Measurements from ENCODE around the gene ORC4. TPM values are rescaled to one million over a fixed set of nuclear protein-coding genes. Genes with fewer than 3 reads are reported as not detected.

The ORC4 gene
- polyA plus RNA-seq, 1 donor from 2014 or later = 261 TPM

DNA sequence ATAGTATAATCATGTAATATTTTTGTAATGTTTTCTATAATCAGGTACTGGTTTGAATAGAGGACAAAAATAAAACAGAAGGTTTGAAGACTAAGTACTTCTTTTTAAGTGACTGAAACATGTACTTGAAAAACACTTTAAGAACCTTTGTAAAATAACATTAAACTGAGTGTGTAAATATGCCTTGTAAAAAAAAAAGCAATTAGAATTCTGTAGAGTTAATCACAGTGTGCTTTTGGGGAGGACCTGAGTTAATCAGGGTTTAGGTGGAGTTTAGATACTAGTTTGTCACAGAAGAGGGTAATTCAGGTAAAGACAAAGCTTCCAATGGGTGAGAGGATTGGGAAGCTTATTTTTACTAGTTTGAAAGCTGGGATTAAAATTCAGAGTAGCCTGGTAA lies 10.6 kb upstream of the ORC4 start:
- Histone ChIP-seq H3K9ac (ENCODE audit: low read length) (no peak overlapping the region), H3K4me2 (ENCODE audit: low read length) (no peak overlapping the region), H3K9me2 (ENCODE audit: insufficient read depth, low read length) (no peaks in the 10 kb centered on the region), H3K27ac (ENCODE audit: low read length) (no peak overlapping the region), H3K27me3 (ENCODE audit: insufficient read depth, low read depth, low read length) (no peaks in the 10 kb centered on the region), H3K9me3 (ENCODE audit: low read length) (no peaks in the 10 kb centered on the region), H3F3A (ENCODE audit: insufficient read depth, low read length, poor library complexity, severe bottlenecking) (no peaks in the 10 kb centered on the region), H2AFZ (ENCODE audit: low read depth, low read length) (no peak overlapping the region), H3K79me2 (replicated peaks; ENCODE audit: insufficient read depth, low read length) (peaks cover 55% of the 10 kb centered on the region), H3K4me3 (ENCODE audit: low read length) (no peak overlapping the region), H3K36me3 (ENCODE audit: insufficient read depth, low read length) (no peaks in the 10 kb centered on the region), H4K20me1 (ENCODE audit: insufficient read depth) (no peaks in the 10 kb centered on the region)
- TF ChIP-seq, protein P1, sequence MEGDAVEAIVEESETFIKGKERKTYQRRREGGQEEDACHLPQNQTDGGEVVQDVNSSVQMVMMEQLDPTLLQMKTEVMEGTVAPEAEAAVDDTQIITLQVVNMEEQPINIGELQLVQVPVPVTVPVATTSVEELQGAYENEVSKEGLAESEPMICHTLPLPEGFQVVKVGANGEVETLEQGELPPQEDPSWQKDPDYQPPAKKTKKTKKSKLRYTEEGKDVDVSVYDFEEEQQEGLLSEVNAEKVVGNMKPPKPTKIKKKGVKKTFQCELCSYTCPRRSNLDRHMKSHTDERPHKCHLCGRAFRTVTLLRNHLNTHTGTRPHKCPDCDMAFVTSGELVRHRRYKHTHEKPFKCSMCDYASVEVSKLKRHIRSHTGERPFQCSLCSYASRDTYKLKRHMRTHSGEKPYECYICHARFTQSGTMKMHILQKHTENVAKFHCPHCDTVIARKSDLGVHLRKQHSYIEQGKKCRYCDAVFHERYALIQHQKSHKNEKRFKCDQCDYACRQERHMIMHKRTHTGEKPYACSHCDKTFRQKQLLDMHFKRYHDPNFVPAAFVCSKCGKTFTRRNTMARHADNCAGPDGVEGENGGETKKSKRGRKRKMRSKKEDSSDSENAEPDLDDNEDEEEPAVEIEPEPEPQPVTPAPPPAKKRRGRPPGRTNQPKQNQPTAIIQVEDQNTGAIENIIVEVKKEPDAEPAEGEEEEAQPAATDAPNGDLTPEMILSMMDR (IDR thresholded peaks at IDR 0.05; ENCODE audit: poor library complexity, severe bottlenecking) = no peak
- TF ChIP-seq EZH2 (IDR thresholded peaks at IDR 0.05; ENCODE audit: borderline replicate concordance, insufficient read depth, low read length, poor library complexity, severe bottlenecking) = no peak
- TF ChIP-seq, protein P2, sequence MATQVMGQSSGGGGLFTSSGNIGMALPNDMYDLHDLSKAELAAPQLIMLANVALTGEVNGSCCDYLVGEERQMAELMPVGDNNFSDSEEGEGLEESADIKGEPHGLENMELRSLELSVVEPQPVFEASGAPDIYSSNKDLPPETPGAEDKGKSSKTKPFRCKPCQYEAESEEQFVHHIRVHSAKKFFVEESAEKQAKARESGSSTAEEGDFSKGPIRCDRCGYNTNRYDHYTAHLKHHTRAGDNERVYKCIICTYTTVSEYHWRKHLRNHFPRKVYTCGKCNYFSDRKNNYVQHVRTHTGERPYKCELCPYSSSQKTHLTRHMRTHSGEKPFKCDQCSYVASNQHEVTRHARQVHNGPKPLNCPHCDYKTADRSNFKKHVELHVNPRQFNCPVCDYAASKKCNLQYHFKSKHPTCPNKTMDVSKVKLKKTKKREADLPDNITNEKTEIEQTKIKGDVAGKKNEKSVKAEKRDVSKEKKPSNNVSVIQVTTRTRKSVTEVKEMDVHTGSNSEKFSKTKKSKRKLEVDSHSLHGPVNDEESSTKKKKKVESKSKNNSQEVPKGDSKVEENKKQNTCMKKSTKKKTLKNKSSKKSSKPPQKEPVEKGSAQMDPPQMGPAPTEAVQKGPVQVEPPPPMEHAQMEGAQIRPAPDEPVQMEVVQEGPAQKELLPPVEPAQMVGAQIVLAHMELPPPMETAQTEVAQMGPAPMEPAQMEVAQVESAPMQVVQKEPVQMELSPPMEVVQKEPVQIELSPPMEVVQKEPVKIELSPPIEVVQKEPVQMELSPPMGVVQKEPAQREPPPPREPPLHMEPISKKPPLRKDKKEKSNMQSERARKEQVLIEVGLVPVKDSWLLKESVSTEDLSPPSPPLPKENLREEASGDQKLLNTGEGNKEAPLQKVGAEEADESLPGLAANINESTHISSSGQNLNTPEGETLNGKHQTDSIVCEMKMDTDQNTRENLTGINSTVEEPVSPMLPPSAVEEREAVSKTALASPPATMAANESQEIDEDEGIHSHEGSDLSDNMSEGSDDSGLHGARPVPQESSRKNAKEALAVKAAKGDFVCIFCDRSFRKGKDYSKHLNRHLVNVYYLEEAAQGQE (IDR thresholded peaks at IDR 0.05; ENCODE audit: borderline replicate concordance) = no peak
- no peak for TF ChIP-seq EP300 (conservative IDR thresholded peaks at IDR 0.05; ENCODE audit: poor library complexity, severe bottlenecking)
- TF ChIP-seq MXI1 (conservative IDR thresholded peaks at IDR 0.05; ENCODE audit: poor library complexity, severe bottlenecking) = no peak
- TF ChIP-seq SMC3 (conservative IDR thresholded peaks at IDR 0.05; ENCODE audit: poor library complexity) = no peak
- TF ChIP-seq POLR2AphosphoS5 (IDR thresholded peaks at IDR 0.05) = no peak
- TF ChIP-seq RAD21 (conservative IDR thresholded peaks at IDR 0.05) = no peak
- TF ChIP-seq TAF1 (IDR thresholded peaks at IDR 0.05; ENCODE audit: low read depth) = no peak

DNA sequence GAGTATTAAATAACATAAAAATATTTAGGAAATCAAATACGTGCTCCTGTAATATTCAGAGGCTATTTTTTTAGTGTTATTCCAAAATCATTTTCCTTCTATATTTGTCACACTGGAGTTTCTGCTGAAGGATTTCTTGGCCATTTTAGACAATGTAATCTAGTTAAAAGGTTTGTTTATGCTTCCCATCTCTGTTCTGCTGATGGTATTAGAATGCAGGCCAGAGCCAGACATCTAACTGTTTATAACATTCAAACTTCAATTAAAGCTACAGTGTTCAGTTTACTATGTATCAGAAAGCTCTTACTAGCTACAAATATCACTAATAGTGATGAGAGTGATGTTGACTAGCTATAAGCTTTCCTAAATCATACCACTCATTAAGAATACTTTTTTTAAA lies 8.2 kb upstream of the ORC4 start:
- H3F3A ChIP-seq (ENCODE audit: insufficient read depth, low read length, poor library complexity, severe bottlenecking) = no peaks in the 10 kb centered on the region
- H3K9ac ChIP-seq (ENCODE audit: low read length) = no peak overlapping the region
- no peak overlapping the region for H3K27ac ChIP-seq (ENCODE audit: low read length)
- no peaks in the 10 kb centered on the region for H3K27me3 ChIP-seq (ENCODE audit: insufficient read depth, low read depth, low read length)
- no peak overlapping the region for H3K4me2 ChIP-seq (ENCODE audit: low read length)
- H3K79me2 ChIP-seq (replicated peaks; ENCODE audit: insufficient read depth, low read length) = peaks cover 59% of the 10 kb centered on the region
- H2AFZ ChIP-seq (ENCODE audit: low read depth, low read length) = no peak overlapping the region
- H3K9me3 ChIP-seq (ENCODE audit: low read length) = no peaks in the 10 kb centered on the region
- H3K36me3 ChIP-seq (ENCODE audit: insufficient read depth, low read length) = no peaks in the 10 kb centered on the region
- H4K20me1 ChIP-seq (ENCODE audit: insufficient read depth) = no peaks in the 10 kb centered on the region
- TF ChIP-seq EP300 (conservative IDR thresholded peaks at IDR 0.05; ENCODE audit: poor library complexity, severe bottlenecking) (no peak), MXI1 (conservative IDR thresholded peaks at IDR 0.05; ENCODE audit: poor library complexity, severe bottlenecking) (no peak)
- no peak overlapping the region for H3K4me3 ChIP-seq (ENCODE audit: low read length)
- no peaks in the 10 kb centered on the region for H3K9me2 ChIP-seq (ENCODE audit: insufficient read depth, low read length)

DNA sequence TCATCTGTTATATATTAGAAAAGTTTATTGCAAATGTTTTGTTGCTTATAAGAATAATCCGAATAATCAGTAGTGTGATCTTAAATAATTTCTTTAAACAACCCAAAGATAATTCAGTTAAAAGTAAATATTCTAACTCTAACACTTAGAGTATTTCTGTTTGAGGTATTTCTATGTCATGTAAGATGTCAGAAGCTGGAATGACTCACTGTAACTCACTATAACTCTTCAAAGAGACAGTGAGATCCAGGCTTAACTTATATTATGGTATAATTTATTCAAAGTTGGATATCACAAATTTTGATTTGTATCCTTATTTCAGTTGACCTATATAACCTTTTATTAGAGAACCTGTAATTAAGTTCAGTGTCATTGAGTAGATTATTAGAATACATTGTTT lies 7.3 kb upstream of the ORC4 start:
- no peak overlapping the region for H3K4me2 ChIP-seq (ENCODE audit: low read length)
- H4K20me1 ChIP-seq (ENCODE audit: insufficient read depth) = no peaks in the 10 kb centered on the region
- H3K79me2 ChIP-seq (replicated peaks; ENCODE audit: insufficient read depth, low read length) = peaks cover 61% of the 10 kb centered on the region
- H3K27me3 ChIP-seq (ENCODE audit: insufficient read depth, low read depth, low read length) = no peaks in the 10 kb centered on the region
- no peak overlapping the region for H3K9ac ChIP-seq (ENCODE audit: low read length)
- no peak overlapping the region for H2AFZ ChIP-seq (ENCODE audit: low read depth, low read length)
- H3K9me3 ChIP-seq (ENCODE audit: low read length) = no peaks in the 10 kb centered on the region
- no peak overlapping the region for H3K4me3 ChIP-seq (ENCODE audit: low read length)
- H3K36me3 ChIP-seq (ENCODE audit: insufficient read depth, low read length) = no peaks in the 10 kb centered on the region
- H3K27ac ChIP-seq (ENCODE audit: low read length) = no peak overlapping the region
- TF ChIP-seq EP300 (conservative IDR thresholded peaks at IDR 0.05; ENCODE audit: poor library complexity, severe bottlenecking) = no peak
- TF ChIP-seq RAD21 (conservative IDR thresholded peaks at IDR 0.05) = no peak
- no peaks in the 10 kb centered on the region for H3F3A ChIP-seq (ENCODE audit: insufficient read depth, low read length, poor library complexity, severe bottlenecking)
- H3K9me2 ChIP-seq (ENCODE audit: insufficient read depth, low read length) = no peaks in the 10 kb centered on the region
